GM19240 (cell line): ENCODE data around the gene PSMA3.

Source experiments
- DNase-seq: peaks from one replicate; pipeline ENCODE4 v3.0.0; 2011; ENCODE audit warnings: low spot score; ENCODE audit not compliant: insufficient read length

The PSMA3 gene

DNA sequence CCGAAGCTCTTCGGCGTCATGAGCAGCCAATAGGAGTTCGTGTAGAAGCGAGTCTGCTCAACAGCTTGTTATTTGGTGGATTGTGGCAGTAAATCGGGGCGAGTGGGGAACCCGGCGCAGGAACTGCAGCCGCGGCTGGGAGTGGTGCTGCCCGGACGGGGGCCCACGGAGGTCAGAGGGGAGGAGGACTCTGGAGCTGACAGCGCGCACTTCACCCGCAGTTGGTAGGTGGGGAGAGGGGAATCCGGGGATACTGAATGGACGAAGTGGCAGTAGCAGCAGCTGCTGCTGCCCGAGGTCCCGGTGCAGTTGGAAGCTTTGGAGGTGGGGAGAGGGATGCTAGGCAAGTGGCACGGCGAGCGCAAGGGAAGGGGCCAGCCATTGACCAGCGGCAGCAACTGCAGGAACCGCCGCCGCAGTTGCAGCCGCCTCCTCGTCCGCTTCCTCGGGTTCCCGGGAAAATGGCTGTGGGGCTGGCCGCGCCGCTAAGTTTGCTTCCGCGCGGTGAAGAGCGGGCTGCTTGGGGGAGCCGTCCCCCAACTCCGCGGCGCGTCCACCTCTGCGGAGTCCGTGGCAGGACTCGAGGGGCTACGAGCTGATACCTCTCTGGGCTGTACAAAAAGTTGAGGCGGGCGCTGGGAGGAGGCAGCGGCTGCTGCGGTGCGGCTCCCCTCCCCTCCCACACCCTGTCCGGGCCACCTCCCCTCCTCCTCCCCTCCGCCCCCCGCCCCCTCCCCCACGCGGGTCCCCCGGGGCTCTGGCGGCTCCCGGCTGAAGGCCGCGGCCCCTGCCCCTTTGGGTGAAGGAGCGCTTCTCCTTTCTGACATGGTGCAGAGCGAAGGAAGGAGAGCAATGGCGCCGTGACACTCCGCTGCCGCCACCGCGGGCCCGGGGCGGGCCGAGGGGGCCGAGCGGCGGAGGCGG lies 54.1 kb downstream of the PSMA3 start, which contains the start of gene ARID4A:
ARID4A (plus strand) TSS at position 79 of the 924 bp plus-strand sequence. CDS start 1,300 bp downstream, outside the sequence.
- DNase-seq: no peak

- no peak for DNase-seq
Observed at GRCh38 chr14:58299401-58300330, 55.0 kb downstream of the PSMA3 start.

GRCh38 chr14:58301416-58301815 lies 56.8 kb downstream of the PSMA3 start:
- DNase-seq: no peak

GRCh38 chr14:58305730-58306129 lies 61.1 kb downstream of the PSMA3 start:
- no peak for DNase-seq

DNA sequence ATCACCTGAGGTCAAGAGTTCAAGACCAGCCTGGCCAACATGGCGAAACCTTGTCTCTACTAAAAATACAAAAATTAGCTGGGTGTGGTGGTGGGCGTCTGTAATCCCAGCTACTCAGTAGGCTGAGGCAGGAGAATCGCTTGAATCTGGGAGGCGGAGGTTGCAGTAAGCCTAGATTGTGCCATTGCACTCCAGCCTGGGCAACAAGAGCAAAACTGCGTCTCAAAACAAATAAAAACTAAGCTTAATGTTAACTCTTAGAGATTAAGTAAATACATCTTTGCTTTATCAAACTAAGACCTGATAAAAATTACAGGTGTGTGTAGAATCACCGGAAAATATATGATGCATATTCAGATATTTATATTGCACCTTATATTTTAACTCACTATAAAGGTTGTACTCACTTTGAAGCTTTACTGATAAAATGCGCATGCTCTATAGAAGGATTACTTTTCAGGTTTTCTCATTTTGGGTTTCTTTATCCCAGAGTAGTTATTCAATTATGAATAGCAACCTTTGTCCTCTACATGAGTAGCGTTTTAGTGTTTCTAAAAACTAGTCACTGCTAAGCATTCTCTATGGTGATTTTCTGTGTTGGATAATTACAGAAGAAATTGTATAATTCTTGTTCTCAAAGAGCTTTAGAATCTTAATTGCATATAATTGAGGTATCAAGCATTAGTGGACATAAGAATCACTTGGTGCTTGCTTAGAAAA lies 63.1 kb downstream of the PSMA3 start:
- DNase-seq: no peak

DNA sequence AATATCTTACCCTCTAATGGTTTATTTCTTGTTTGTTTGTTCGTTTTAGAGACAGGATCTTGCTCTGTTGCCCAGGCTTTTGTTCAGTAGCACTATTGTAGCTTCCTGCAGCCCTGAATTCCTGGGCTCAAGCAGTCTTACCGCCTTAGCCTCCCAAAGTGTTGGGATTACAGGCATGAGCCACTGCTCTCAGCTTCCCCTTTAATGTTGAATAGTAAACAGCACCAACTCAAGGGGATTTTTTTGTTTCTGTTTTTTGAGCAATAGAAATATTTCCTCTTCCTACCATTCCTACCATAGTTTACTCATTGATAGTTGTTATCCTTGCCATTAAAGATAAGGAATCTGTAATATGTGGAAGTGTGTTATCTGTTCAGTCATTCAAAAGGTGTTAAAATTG lies 64.4 kb downstream of the PSMA3 start:
- no peak for DNase-seq

GRCh38 chr14:58313699-58314098 lies 69.1 kb downstream of the PSMA3 start:
- DNase-seq: no peak

- no peak for DNase-seq
Observed at GRCh38 chr14:58315606-58316005, 71.0 kb downstream of the PSMA3 start.
